Trophoblast cell (in vitro differentiated cells and primary cell): ENCODE results near the gene SH2D2A.

ENCODE experiments used
- DNase-seq, 2 donors: peaks; one replicate each; pipeline ENCODE4 v3.0.0-alpha.2; 2016
- H2AFZ ChIP-seq: 2 replicates; pipeline ENCODE4 v1.6.1; 2013; ENCODE audit warnings: low read length, moderate library complexity, mild to moderate bottlenecking; ENCODE audit not compliant: insufficient read depth, poor library complexity
- H2AK5ac ChIP-seq: 2 replicates; pipeline ENCODE4 v1.6.1; 2013; ENCODE audit warnings: mild to moderate bottlenecking, low read length
- H2BK120ac ChIP-seq: 2 replicates; pipeline ENCODE4 v1.6.1; 2013; ENCODE audit warnings: low read length, mild to moderate bottlenecking, moderate library complexity; ENCODE audit not compliant: insufficient read depth, poor library complexity
- H2BK12ac ChIP-seq: 2 replicates; pipeline ENCODE4 v1.6.1; 2013; ENCODE audit warnings: mild to moderate bottlenecking, low read length, moderate library complexity
- H2BK5ac ChIP-seq: 2 replicates; pipeline ENCODE4 v1.6.1; 2013; ENCODE audit warnings: low read length, low read depth, moderate library complexity, mild to moderate bottlenecking; ENCODE audit not compliant: poor library complexity
- H3K14ac ChIP-seq: 2 replicates; pipeline ENCODE4 v1.6.1; 2013; ENCODE audit warnings: mild to moderate bottlenecking, low read length
- H3K18ac ChIP-seq: 2 replicates; pipeline ENCODE4 v1.6.1; 2013; ENCODE audit warnings: mild to moderate bottlenecking, low read length
- H3K23ac ChIP-seq: 2 replicates; pipeline ENCODE4 v1.6.1; 2013; ENCODE audit warnings: low read length
- H3K27ac ChIP-seq: 2 replicates; pipeline ENCODE4 v1.5.1; 2013; ENCODE audit warnings: low read depth, mild to moderate bottlenecking, inconsistent platforms, low read length, moderate library complexity
- H3K27me3 ChIP-seq: 2 replicates; pipeline ENCODE4 v1.6.1; 2013; ENCODE audit warnings: inconsistent platforms, mild to moderate bottlenecking, low read length, moderate library complexity; ENCODE audit not compliant: insufficient read depth
- H3K36me3 ChIP-seq, 2 experiments: 1 replicate in 1 of 2; 2 replicates in 1 of 2; pipeline ENCODE4 v1.6.1; 2013; ENCODE audit warnings: low read length in 2 of 2, mild to moderate bottlenecking in 2 of 2, moderate library complexity in 1 of 2; ENCODE audit not compliant: insufficient read depth in 2 of 2, control insufficient read depth in 1 of 2
- H3K4ac ChIP-seq: 2 replicates; pipeline ENCODE4 v1.6.1; 2013; ENCODE audit warnings: low read depth, mild to moderate bottlenecking, low read length, moderate library complexity
- H3K4me1 ChIP-seq, 2 experiments: 1 replicate in 1 of 2; 2 replicates in 1 of 2; pipeline ENCODE4 v1.6.1; 2013; ENCODE audit warnings: low read length in 2 of 2, mild to moderate bottlenecking in 2 of 2, moderate library complexity in 1 of 2; ENCODE audit not compliant: insufficient read depth in 2 of 2, control insufficient read depth in 1 of 2
- H3K4me2 ChIP-seq: 2 replicates; pipeline ENCODE4 v1.6.1; 2013; ENCODE audit warnings: inconsistent platforms, mild to moderate bottlenecking, low read length, moderate library complexity
- H3K4me3 ChIP-seq: 2 replicates; pipeline ENCODE4 v1.5.1; 2013; ENCODE audit warnings: mild to moderate bottlenecking, low read depth, low read length, inconsistent platforms
- H3K79me1 ChIP-seq: one replicate; pipeline ENCODE4 v1.6.1; 2013; ENCODE audit warnings: low read length
- H3K79me2 ChIP-seq: 2 replicates; pipeline ENCODE4 v1.6.1; 2013; ENCODE audit warnings: low read length, mild to moderate bottlenecking; ENCODE audit not compliant: control insufficient read depth, insufficient read depth, poor library complexity
- H3K9ac ChIP-seq: 2 replicates; pipeline ENCODE4 v1.6.1; 2013; ENCODE audit warnings: mild to moderate bottlenecking, low read length
- H3K9me3 ChIP-seq: 2 replicates; pipeline ENCODE4 v1.6.1; 2013; ENCODE audit warnings: low read depth, mild to moderate bottlenecking, control low read depth, inconsistent platforms, low read length; ENCODE audit not compliant: insufficient read depth
- H4K12ac ChIP-seq: 2 replicates; pipeline ENCODE4 v1.6.1; 2013; ENCODE audit warnings: low read depth, mild to moderate bottlenecking, low read length, moderate library complexity
- H4K8ac ChIP-seq: 2 replicates; pipeline ENCODE4 v1.6.1; 2013; ENCODE audit warnings: low read depth, mild to moderate bottlenecking, low read length, moderate library complexity
- H4K91ac ChIP-seq: one replicate; pipeline ENCODE4 v1.6.1; 2013; ENCODE audit warnings: low read depth, mild to moderate bottlenecking, low read length, moderate library complexity
- WGBS: extraction: QIAGEN DNeasy Blood & Tissue Kit; methylation state at CpG from one replicate; pipeline ENCODE4 v1.1.7; 2013; ENCODE audit warnings: missing lambda C conversion rate; ENCODE audit not compliant: insufficient read length, insufficient coverage; ENCODE audit errors: extremely low coverage; 5-methylcytosine and 5-hydroxymethylcytosine counted together

SH2D2A gene

GRCh38 chr1:156794506-156795373, 21.9 kb downstream of the SH2D2A start:
- no peak overlapping the region for H2AFZ ChIP-seq
- no peak overlapping the region for H3K4me3 ChIP-seq
- H3K27me3 ChIP-seq = no peaks in the 10 kb centered on the region
- H3K23ac ChIP-seq = no peak overlapping the region
- no CpG with 5 or more reads among the region's 7 CpGs for WGBS
- H3K4ac ChIP-seq = no peak overlapping the region
- peaks cover 0 to 2% of the 10 kb centered on the region in 2 experiments for H3K4me1 ChIP-seq
- peaks cover 33 to 57% of the 10 kb centered on the region in 2 experiments for H3K36me3 ChIP-seq
- no peak overlapping the region for H2BK120ac ChIP-seq
- no peaks in the 10 kb centered on the region for H3K79me2 ChIP-seq
- H3K79me1 ChIP-seq = no peaks in the 10 kb centered on the region
- no peak overlapping the region for H2BK5ac ChIP-seq
- no peak overlapping the region for H3K18ac ChIP-seq
- H3K9me3 ChIP-seq = no peaks in the 10 kb centered on the region
- H4K91ac ChIP-seq = no peak overlapping the region
- H2AK5ac ChIP-seq = no peak overlapping the region
- H4K8ac ChIP-seq = no peak overlapping the region
- no peak overlapping the region for H2BK12ac ChIP-seq
- H4K12ac ChIP-seq = no peak overlapping the region
- H3K4me2 ChIP-seq = no peak overlapping the region
- no peak overlapping the region for H3K14ac ChIP-seq
- no peak for DNase-seq
- peak overlapping the region; percentile 33 for H3K9ac ChIP-seq
- H3K27ac ChIP-seq = no peak overlapping the region

- Histone ChIP-seq H2BK120ac (no peak overlapping the region), H3K9me3 (no peaks in the 10 kb centered on the region), H2AK5ac (no peak overlapping the region), H3K27ac (no peak overlapping the region), H3K4me3 (no peak overlapping the region), H2BK5ac (no peak overlapping the region), H4K91ac (no peak overlapping the region), H3K4ac (no peak overlapping the region), H3K18ac (no peak overlapping the region), H3K4me2 (no peak overlapping the region), H2AFZ (no peak overlapping the region), H3K27me3 (no peaks in the 10 kb centered on the region), H2BK12ac (no peak overlapping the region), H4K8ac (no peak overlapping the region), H3K4me1 (no peaks in the 10 kb centered on the region), H3K23ac (no peak overlapping the region), H3K14ac (no peak overlapping the region), H4K12ac (no peak overlapping the region), H3K36me3 (peaks cover 39 to 50% of the 10 kb centered on the region in 2 experiments), H3K79me1 (no peaks in the 10 kb centered on the region), H3K79me2 (no peaks in the 10 kb centered on the region), H3K9ac (no peak overlapping the region)
- WGBS = no CpG with 5 or more reads among the region's 4 CpGs
- no peak for DNase-seq
Measured at GRCh38 chr1:156789621-156790318, 26.9 kb downstream of the SH2D2A start.

GRCh38 chr1:156788136-156788535, 28.5 kb downstream of the SH2D2A start:
- no peaks in the 10 kb centered on the region for H3K9me3 ChIP-seq
- H3K23ac ChIP-seq = no peak overlapping the region
- no peak for DNase-seq
- H3K4me1 ChIP-seq = no peaks in the 10 kb centered on the region
- H3K4me3 ChIP-seq = no peak overlapping the region
- H3K79me1 ChIP-seq = no peaks in the 10 kb centered on the region
- no peak overlapping the region for H2BK12ac ChIP-seq
- H3K4ac ChIP-seq = no peak overlapping the region
- H3K79me2 ChIP-seq = no peaks in the 10 kb centered on the region
- no peak overlapping the region for H3K27ac ChIP-seq
- no peak overlapping the region for H3K4me2 ChIP-seq
- no peak overlapping the region for H3K18ac ChIP-seq
- H2AK5ac ChIP-seq = no peak overlapping the region
- no peak overlapping the region for H4K8ac ChIP-seq
- peaks cover 38 to 52% of the 10 kb centered on the region in 2 experiments for H3K36me3 ChIP-seq
- H4K12ac ChIP-seq = no peak overlapping the region
- no peak overlapping the region for H2AFZ ChIP-seq
- WGBS = no CpG with 5 or more reads among the region's 2 CpGs
- no peak overlapping the region for H3K14ac ChIP-seq
- no peak overlapping the region for H2BK5ac ChIP-seq
- no peak overlapping the region for H2BK120ac ChIP-seq
- no peak overlapping the region for H3K9ac ChIP-seq
- no peaks in the 10 kb centered on the region for H3K27me3 ChIP-seq
- no peak overlapping the region for H4K91ac ChIP-seq

GRCh38 chr1:156786640-156787039, 30.0 kb downstream of the SH2D2A start:
- Histone ChIP-seq H2AFZ (no peak overlapping the region), H3K9ac (no peak overlapping the region), H3K36me3 (peaks cover 36 to 43% of the 10 kb centered on the region in 2 experiments), H3K18ac (no peak overlapping the region), H3K79me2 (no peaks in the 10 kb centered on the region), H3K23ac (no peak overlapping the region), H3K4me1 (no peaks in the 10 kb centered on the region), H3K4me2 (no peak overlapping the region), H3K4ac (no peak overlapping the region), H2AK5ac (no peak overlapping the region), H3K4me3 (no peak overlapping the region), H3K9me3 (no peaks in the 10 kb centered on the region), H4K91ac (no peak overlapping the region), H4K12ac (no peak overlapping the region), H2BK12ac (no peak overlapping the region), H2BK120ac (no peak overlapping the region), H3K79me1 (no peaks in the 10 kb centered on the region), H4K8ac (no peak overlapping the region), H3K27ac (no peak overlapping the region), H3K27me3 (no peaks in the 10 kb centered on the region), H3K14ac (no peak overlapping the region), H2BK5ac (no peak overlapping the region)
- DNase-seq = no peak
- no CpG with 5 or more reads among the region's 10 CpGs for WGBS
